HTR-8/SVneo (cell line): ENCODE results near the gene TSHZ2.
A peak's percentile ranks its signal among the peaks of the same experiment; 100 is the strongest.

Experiments
- DNase-seq: peaks from one replicate; pipeline ENCODE4 v3.0.0; 2011; ENCODE audit warnings: low spot score, mixed read lengths; ENCODE audit not compliant: insufficient read length
- FAIRE-seq: peaks from 2 replicates; lab custom pipeline; 2011; peaks lifted over from hg19 to GRCh38; lab: Jason Lieb, UNC

TSHZ2 gene

GRCh38 chr20:52992632-52993031, 20.5 kb downstream of the TSHZ2 start:
- DNase-seq (no peak), FAIRE-seq (peak; percentile 83)

- FAIRE-seq = peak; percentile 77
- no peak for DNase-seq
Observed at GRCh38 chr20:52993076-52993475, 20.9 kb downstream of the TSHZ2 start.

- FAIRE-seq = peak; percentile 77
- no peak for DNase-seq
Observed at GRCh38 chr20:52994184-52994970, 22.2 kb downstream of the TSHZ2 start.

- no peak for DNase-seq
- no peak for FAIRE-seq
Observed at GRCh38 chr20:52996130-52996529, 24.0 kb downstream of the TSHZ2 start.

- peak; percentile 79 for FAIRE-seq
- no peak for DNase-seq
Observed at GRCh38 chr20:52996658-52997057, 24.5 kb downstream of the TSHZ2 start.

GRCh38 chr20:52998268-52998667, 26.1 kb downstream of the TSHZ2 start:
- no peak for FAIRE-seq
- no peak for DNase-seq

GRCh38 chr20:52999040-52999439, 26.9 kb downstream of the TSHZ2 start:
- no peak for FAIRE-seq
- DNase-seq = no peak

GRCh38 chr20:53001498-53002301, 29.5 kb downstream of the TSHZ2 start:
- DNase-seq (no peak), FAIRE-seq (peak; percentile 49)

- DNase-seq (no peak), FAIRE-seq (no peak)
Observed at GRCh38 chr20:53002786-53003185, 30.6 kb downstream of the TSHZ2 start.

GRCh38 chr20:53003420-53004154, 31.4 kb downstream of the TSHZ2 start:
- FAIRE-seq (peak; percentile 59), DNase-seq (peak; percentile 19)

GRCh38 chr20:53004267-53004813, 32.2 kb downstream of the TSHZ2 start:
- FAIRE-seq = peak; percentile 40
- DNase-seq = no peak

GRCh38 chr20:53009979-53010735, 38.0 kb downstream of the TSHZ2 start:
- FAIRE-seq = peak; percentile 33
- no peak for DNase-seq

GRCh38 chr20:53011640-53012039, 39.5 kb downstream of the TSHZ2 start:
- FAIRE-seq (no peak), DNase-seq (no peak)

- FAIRE-seq = peak; percentile 20
Observed at GRCh38 chr20:53013183-53013582, 41.0 kb downstream of the TSHZ2 start.

GRCh38 chr20:53013847-53014246, 41.7 kb downstream of the TSHZ2 start:
- FAIRE-seq = no peak
- DNase-seq = no peak

More at GRCh38 chr20:53013183-53013582, 41.0 kb downstream of the TSHZ2 start:
- DNase-seq = no peak

- FAIRE-seq (no peak), DNase-seq (no peak)
Observed at GRCh38 chr20:53016071-53016470, 43.9 kb downstream of the TSHZ2 start.

- no peak for DNase-seq
- peak; percentile 88 for FAIRE-seq
Observed at GRCh38 chr20:53016534-53017042, 44.4 kb downstream of the TSHZ2 start.

GRCh38 chr20:53017206-53017605, 45.0 kb downstream of the TSHZ2 start:
- FAIRE-seq (no peak), DNase-seq (no peak)

GRCh38 chr20:53019464-53019863, 47.3 kb downstream of the TSHZ2 start:
- FAIRE-seq (peak; percentile 59), DNase-seq (no peak)
